ENCODE data around the gene GRM1. TPM values are rescaled to one million over a fixed set of nuclear protein-coding genes. Genes with fewer than 3 reads are reported as not detected.
"Not testable (repeated sequence)": the region's sequence is repeated elsewhere in the genome, so short reads cannot be mapped to it uniquely, and the experiment has no call there.

The GRM1 gene
- total RNA-seq, 1 donor from 2014 or later: 0.09 TPM

GRCh38 chr6:146219101-146219500 is 190.2 kb downstream of the GRM1 start:
- no peak for DNase-seq
- no peak overlapping the region for H3K4me3 ChIP-seq
- no peak for ATAC-seq
- no peaks in the 10 kb centered on the region for H3K4me1 ChIP-seq
- TF ChIP-seq, protein P1, sequence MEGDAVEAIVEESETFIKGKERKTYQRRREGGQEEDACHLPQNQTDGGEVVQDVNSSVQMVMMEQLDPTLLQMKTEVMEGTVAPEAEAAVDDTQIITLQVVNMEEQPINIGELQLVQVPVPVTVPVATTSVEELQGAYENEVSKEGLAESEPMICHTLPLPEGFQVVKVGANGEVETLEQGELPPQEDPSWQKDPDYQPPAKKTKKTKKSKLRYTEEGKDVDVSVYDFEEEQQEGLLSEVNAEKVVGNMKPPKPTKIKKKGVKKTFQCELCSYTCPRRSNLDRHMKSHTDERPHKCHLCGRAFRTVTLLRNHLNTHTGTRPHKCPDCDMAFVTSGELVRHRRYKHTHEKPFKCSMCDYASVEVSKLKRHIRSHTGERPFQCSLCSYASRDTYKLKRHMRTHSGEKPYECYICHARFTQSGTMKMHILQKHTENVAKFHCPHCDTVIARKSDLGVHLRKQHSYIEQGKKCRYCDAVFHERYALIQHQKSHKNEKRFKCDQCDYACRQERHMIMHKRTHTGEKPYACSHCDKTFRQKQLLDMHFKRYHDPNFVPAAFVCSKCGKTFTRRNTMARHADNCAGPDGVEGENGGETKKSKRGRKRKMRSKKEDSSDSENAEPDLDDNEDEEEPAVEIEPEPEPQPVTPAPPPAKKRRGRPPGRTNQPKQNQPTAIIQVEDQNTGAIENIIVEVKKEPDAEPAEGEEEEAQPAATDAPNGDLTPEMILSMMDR (IDR thresholded peaks at IDR 0.05): no peak
- no peaks in the 10 kb centered on the region for H3K27me3 ChIP-seq (ENCODE audit: low read depth)
- no peaks in the 10 kb centered on the region for H3K36me3 ChIP-seq
- no peaks in the 10 kb centered on the region for H3K9me3 ChIP-seq
- no peak overlapping the region for H3K27ac ChIP-seq
- intact Hi-C loops (cut with DNase I): no loop called here

- Histone ChIP-seq H3K4me3 (no peak overlapping the region), H3K4me1 (no peaks in the 10 kb centered on the region), H3K36me3 (no peaks in the 10 kb centered on the region), H3K27ac (no peak overlapping the region), H3K9me3 (no peaks in the 10 kb centered on the region), H3K27me3 (ENCODE audit: low read depth) (no peaks in the 10 kb centered on the region)
- ATAC-seq (no peak), DNase-seq (no peak)
- TF ChIP-seq, protein P1 (IDR thresholded peaks at IDR 0.05): no peak
- intact Hi-C loops (cut with DNase I): no loop called here
Observed at GRCh38 chr6:146224449-146224848, 195.6 kb downstream of the GRM1 start.

GRCh38 chr6:146224988-146225387 is 196.1 kb downstream of the GRM1 start:
- Histone ChIP-seq H3K36me3 (no peaks in the 10 kb centered on the region), H3K4me3 (no peak overlapping the region), H3K9me3 (no peaks in the 10 kb centered on the region), H3K27me3 (ENCODE audit: low read depth) (no peaks in the 10 kb centered on the region), H3K4me1 (no peaks in the 10 kb centered on the region), H3K27ac (no peak overlapping the region)
- DNase-seq: no peak
- TF ChIP-seq, protein P1 (IDR thresholded peaks at IDR 0.05): no peak
- ATAC-seq: no peak
- intact Hi-C loops (cut with DNase I): no loop called here

DNA sequence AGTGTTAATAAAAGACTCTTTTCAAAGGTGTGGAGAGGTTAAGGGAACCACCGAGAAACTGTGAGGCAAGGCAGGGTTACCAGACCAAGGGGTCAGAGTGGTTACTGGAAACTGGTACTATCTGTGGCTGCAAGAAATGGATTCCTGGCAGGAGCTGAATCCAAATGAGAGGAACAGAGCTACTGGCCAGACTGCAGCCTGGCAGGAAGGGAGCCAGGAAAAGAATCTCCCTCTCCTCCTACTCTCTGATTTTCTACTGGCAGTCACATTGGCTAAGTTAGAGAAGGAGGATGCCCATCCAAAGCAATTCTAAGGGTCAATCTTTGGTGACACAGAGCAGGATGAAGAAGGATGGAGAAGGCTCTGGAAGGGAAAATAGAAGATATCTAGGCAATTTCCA is 211.5 kb downstream of the GRM1 start:
- DNase-seq: no peak
- TF ChIP-seq, protein P1 (IDR thresholded peaks at IDR 0.05): no peak
- H3K9me3 ChIP-seq: no peaks in the 10 kb centered on the region
- intact Hi-C loops (cut with DNase I): no loop called here
- H3K36me3 ChIP-seq: no peaks in the 10 kb centered on the region
- no peaks in the 10 kb centered on the region for H3K27me3 ChIP-seq (ENCODE audit: low read depth)
- ATAC-seq: no peak
- no peaks in the 10 kb centered on the region for H3K4me1 ChIP-seq
- H3K27ac ChIP-seq: no peak overlapping the region
- H3K4me3 ChIP-seq: no peak overlapping the region

DNA sequence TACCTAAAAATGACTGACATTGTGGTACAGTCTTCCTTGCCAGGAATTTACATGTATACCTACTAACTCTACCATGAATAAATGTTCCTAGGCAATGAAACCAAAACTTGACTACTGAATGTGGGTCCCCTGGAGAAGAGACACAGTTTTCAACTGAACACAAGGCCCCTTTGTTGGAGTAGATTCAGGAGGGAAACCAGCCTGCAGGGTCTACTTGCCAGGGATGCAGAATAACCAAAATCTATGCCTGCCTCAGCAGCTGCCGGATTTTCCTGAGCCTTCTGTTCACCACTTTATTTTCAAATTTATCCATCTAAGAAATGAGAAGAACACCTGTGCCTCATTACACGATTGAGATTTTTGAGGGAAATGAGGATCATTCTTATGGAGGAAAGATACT is 211.9 kb downstream of the GRM1 start:
- no peaks in the 10 kb centered on the region for H3K9me3 ChIP-seq
- no peaks in the 10 kb centered on the region for H3K4me1 ChIP-seq
- intact Hi-C loops (cut with DNase I): no loop called here
- H3K36me3 ChIP-seq: no peaks in the 10 kb centered on the region
- no peak overlapping the region for H3K4me3 ChIP-seq
- TF ChIP-seq, protein P1 (IDR thresholded peaks at IDR 0.05): no peak
- H3K27me3 ChIP-seq (ENCODE audit: low read depth): no peaks in the 10 kb centered on the region
- no peak overlapping the region for H3K27ac ChIP-seq
- DNase-seq (no peak), ATAC-seq (no peak)

- H3K4me1 ChIP-seq; intact Hi-C loops (cut with DNase I); ATAC-seq; DNase-seq; H3K27ac ChIP-seq; H3K36me3 ChIP-seq; H3K27me3 ChIP-seq (ENCODE audit: low read depth); H3K4me3 ChIP-seq; H3K9me3 ChIP-seq: not testable (repeated sequence)
Observed at GRCh38 chr6:146243646-146244045, 214.8 kb downstream of the GRM1 start.
